Bronchial epithelial cell (primary cell): ENCODE results near the gene TNIP3. TPM values are rescaled to one million over a fixed set of nuclear protein-coding genes. Genes with fewer than 3 reads are reported as not detected.

Source experiments
- DNase-seq: peaks from one replicate; pipeline ENCODE4 v3.0.0-alpha.2; 2010; ENCODE audit warnings: low read depth
- FAIRE-seq: peaks from 2 replicates; lab custom pipeline; 2011; peaks lifted over from hg19 to GRCh38; lab: Jason Lieb, UNC
- H3K27me3 ChIP-seq: 2 replicates; pipeline ENCODE4 v1.5.1; 2011; ENCODE audit warnings: low read length; ENCODE audit not compliant: control insufficient read depth, insufficient read depth
- H3K36me3 ChIP-seq: 2 replicates; pipeline ENCODE4 v1.5.1; 2011; ENCODE audit warnings: low read length; ENCODE audit not compliant: control insufficient read depth, insufficient read depth
- H3K4me3 ChIP-seq: 2 replicates; pipeline ENCODE4 v1.5.1; 2011; ENCODE audit warnings: mild to moderate bottlenecking, low read depth, low read length, control low read depth
- CTCF ChIP-seq: IDR thresholded peaks from 2 replicates; pipeline ENCODE4 v1.5.1; 2011; ENCODE audit warnings: mild to moderate bottlenecking, moderate library complexity, low read length, control low read depth, inconsistent platforms; ENCODE audit not compliant: insufficient read depth, severe bottlenecking
- total RNA-seq: library from RNA; depleted of rRNA; stranded (reverse); fragments of >200 nt; gene quantifications from 2 replicates; pipeline ENCODE4 v1.2.1, GENCODE V29; 2014

Gene TNIP3
- total RNA-seq, 1 donor from 2014 or later = not detected

GRCh38 chr4:121114756-121115155, 49.4 kb downstream of the TNIP3 start:
- Histone ChIP-seq H3K4me3 (no peak overlapping the region), H3K27me3 (no peaks in the 10 kb centered on the region), H3K36me3 (no peaks in the 10 kb centered on the region)
- no peak for TF ChIP-seq CTCF
- DNase-seq (no peak), FAIRE-seq (no peak)

DNA sequence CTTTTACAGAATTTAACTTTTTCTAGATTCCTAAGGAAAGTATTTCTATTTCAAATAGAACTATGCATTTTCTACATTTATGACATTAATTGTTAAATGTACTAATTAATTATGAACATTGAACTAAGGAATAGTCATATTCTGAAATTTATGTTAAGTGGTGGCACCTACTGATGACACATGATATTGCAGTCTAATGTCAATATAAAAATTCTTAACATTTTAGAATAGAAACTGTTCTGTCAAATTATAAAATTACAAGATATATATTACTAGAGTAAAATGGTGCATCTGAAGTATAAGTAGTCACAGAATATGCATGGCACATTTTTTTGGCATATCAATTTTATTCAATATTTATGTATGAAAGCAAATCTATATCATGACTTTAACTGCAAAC, 51.6 kb downstream of the TNIP3 start:
- no peak for FAIRE-seq
- peak; percentile 4 for DNase-seq
- Histone ChIP-seq H3K4me3 (no peak overlapping the region), H3K36me3 (no peaks in the 10 kb centered on the region), H3K27me3 (no peaks in the 10 kb centered on the region)
- peak; percentile 1 for TF ChIP-seq CTCF

- DNase-seq (no peak), FAIRE-seq (no peak)
- Histone ChIP-seq H3K27me3 (no peaks in the 10 kb centered on the region), H3K36me3 (no peaks in the 10 kb centered on the region), H3K4me3 (no peak overlapping the region)
- no peak for TF ChIP-seq CTCF
Observed at GRCh38 chr4:121108557-121108956, 55.6 kb downstream of the TNIP3 start.

GRCh38 chr4:121107507-121107906, 56.6 kb downstream of the TNIP3 start:
- H3K36me3 ChIP-seq = no peaks in the 10 kb centered on the region
- H3K27me3 ChIP-seq = no peaks in the 10 kb centered on the region
- H3K4me3 ChIP-seq = no peak overlapping the region
- FAIRE-seq = no peak
- TF ChIP-seq CTCF = no peak
- no peak for DNase-seq

- Histone ChIP-seq H3K27me3 (no peaks in the 10 kb centered on the region), H3K36me3 (no peaks in the 10 kb centered on the region), H3K4me3 (no peak overlapping the region)
- FAIRE-seq (no peak), DNase-seq (no peak)
- no peak for TF ChIP-seq CTCF
Observed at GRCh38 chr4:121100093-121100775, 63.9 kb downstream of the TNIP3 start.

- no peaks in the 10 kb centered on the region for H3K36me3 ChIP-seq
- FAIRE-seq = no peak
- H3K27me3 ChIP-seq = no peaks in the 10 kb centered on the region
- no peak for TF ChIP-seq CTCF
- no peak overlapping the region for H3K4me3 ChIP-seq
- no peak for DNase-seq
Observed at GRCh38 chr4:121098266-121098665, 65.9 kb downstream of the TNIP3 start.
